ENCODE results near the gene RFFL.

Gene RFFL

DNA sequence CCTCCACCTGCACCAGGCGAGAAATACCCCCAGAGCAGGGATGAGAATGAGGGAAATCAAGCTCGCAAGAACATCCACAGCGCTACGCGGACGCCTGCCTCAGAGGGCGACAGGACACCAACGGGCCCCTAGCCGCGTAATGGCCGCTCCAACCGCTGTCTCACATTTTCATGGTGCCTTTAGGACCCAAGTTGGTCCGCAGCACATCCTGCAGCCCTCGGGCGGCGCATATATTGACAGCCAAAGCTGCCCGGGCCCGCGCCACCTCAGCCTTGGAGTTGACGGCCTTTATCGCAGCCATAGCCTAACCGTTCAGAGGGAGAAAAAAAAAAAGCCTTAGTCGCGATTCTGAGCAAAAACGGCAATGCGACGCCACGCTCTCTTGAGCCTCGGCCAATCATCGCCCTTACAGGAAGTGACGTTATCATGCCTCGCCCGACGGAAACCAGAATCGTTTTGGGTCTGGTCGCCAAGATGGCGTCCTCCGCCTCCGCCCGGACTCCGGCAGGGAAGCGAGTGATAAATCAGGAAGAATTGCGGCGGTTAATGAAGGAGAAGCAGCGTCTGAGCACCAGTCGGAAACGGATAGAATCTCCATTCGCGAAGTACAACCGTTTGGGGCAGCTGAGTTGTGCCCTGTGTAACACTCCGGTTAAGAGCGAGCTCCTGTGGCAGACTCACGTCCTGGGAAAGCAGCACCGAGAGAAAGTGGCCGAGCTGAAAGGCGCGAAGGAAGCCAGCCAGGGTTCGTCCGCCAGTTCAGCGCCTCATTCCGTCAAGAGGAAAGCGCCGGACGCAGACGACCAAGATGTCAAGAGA lies 102.2 kb downstream of the RFFL start, which contains the start of the genes CCT6B and ZNF830:
TSS of gene CCT6B (minus strand) at position 368 of the 819 bp plus-strand sequence. CDS start at position 301, 67 bp downstream.
TSS of gene ZNF830 (plus strand) at position 448 of the 819 bp plus-strand sequence. CDS start at position 475, 27 bp downstream.
- peak; percentile 95 to 97 (median 96) for DNase-seq

DNA sequence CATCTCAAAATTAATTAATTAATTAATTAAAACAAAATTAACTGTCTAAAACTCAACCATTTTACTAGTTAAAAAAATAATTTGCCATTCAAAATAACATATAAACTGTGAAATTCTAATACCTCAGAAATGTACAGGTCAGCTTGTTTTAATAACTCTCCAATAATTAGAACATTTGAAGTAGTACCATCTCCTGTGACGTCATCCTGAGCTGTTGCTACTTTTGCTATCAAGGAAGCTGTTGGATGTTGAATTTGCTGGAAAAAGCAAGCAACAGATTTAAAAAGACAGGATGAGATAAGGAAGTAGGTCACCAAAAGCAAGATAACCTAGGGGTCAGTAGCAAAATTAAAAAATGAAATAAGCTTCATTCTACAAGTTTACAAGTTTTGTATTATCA lies 105.1 kb downstream of the RFFL start:
- no peak for DNase-seq
